Right hindlimb (tissue), 1 donor: ENCODE data around the gene POP4.

ENCODE experiments used
- DNase-seq: peaks from one replicate; pipeline ENCODE4 v3.0.0-alpha.2; 2018

Gene POP4

GRCh38 chr19:29577649-29577963, 28.5 kb upstream of the POP4 start:
- no peak for DNase-seq

GRCh38 chr19:29578349-29578748, 27.7 kb upstream of the POP4 start:
- no peak for DNase-seq

DNA sequence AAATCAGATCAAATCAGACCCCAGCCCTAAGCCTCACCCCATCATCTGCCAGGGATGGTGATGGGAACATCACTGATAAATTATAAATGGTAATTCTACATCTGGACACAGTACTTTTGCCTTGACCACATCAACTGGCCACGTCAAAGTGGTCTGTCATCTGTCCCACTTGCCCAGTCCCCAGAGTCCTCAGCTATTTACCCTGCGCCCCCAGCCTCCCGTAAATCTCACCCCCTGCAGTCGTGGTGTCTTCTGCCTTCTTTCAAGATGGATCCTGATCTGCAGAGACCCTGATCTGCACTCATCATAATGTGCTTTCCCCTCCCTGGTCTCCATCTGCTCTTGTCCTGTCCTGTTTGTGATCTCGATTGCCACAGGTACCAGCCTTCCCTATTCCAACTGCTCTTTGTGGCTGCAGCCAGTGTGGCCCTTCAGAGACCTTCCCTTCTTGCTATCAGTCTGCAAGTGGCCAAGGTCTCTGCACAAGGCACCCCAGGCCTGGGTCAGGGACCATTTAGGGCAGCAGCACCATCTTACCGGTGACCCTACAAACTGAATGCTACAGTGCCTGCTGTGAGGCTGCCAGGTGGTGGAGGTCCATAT, 26.7 kb upstream of the POP4 start:
- DNase-seq, result no peak

DNA sequence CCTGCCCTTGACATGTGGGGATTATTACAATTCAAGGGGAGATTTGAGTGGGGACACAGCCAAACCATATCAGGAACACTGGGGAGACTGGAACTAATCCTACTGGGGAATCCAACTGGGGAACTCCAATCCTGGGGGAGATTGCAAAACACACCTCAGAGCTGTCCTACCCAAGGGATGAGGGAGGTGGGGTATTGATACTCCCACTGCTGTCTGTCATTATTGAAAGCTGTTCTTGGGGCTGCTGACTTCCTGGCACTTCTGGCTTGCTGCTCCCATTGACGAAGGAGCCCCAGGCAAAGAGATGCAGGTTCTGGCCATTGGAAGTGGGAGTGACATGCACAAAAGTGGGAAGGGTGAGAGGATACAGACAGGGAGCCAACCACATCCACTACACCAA, 24.7 kb upstream of the POP4 start:
- DNase-seq, result no peak

- DNase-seq, result no peak
These were observed 22.7 kb upstream of the POP4 start for GRCh38 chr19:29583196-29583999.

DNA sequence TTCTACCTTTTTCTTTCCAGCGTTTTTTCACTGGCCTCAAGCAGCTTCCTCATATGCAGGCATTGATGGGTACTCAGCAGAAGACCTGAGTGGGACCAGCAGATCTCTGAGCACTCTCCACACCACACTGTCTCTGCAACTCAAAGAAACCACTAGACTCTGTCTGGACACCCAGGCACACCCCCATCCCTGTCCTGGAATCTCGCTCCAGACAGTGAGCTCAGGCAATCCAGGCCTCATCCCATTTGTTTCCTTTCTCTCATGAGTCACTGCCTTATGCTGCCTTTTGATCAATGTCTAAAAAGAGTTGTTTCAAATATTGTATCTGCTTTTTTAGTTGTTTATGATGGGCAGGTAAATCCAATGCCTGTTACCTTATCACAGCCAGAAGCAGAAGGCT, 19.7 kb upstream of the POP4 start:
- DNase-seq, result no peak

DNA sequence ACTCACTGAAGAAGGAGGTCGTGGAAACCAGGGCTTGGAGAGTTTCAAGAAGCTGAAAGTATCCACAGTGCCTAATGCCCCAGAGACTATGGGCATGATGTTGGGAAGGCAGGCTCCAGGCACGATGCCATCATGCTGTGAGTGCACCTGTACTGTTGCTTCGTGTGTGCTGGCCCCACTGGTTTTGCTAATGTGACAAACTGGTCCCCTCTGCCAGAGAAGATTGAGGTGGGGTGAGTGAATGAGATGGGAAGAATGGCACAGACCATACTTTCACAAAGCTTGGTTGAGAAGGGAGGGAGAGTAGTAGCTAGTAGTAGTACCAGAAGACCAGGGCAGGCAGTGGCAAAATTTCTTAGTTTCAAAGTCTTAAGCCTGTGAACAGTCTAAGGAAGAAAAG, 19.0 kb upstream of the POP4 start:
- DNase-seq, result no peak

DNA sequence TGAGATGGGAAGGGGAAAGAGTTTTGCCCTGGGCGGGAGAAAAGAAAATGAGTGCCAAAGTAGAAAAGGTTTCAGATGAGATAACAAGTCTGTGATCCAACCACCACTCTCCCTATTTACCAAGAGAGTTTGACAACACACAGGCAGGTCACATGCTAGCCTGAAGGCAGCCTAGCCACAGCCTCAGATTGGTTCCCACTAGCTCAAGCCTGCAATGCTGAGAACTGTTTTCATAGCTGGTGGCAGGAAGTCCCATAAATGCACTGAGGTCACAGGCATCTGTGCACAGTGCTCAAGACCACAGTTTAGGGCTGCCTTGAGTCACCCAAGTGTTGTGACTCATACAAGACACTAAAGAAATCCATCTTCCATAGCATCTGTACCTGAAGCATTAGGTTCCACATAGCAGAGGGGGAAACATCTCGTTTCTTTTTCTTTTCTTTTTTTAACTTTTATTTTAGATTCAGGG, 18.5 kb upstream of the POP4 start:
- DNase-seq, result no peak

DNA sequence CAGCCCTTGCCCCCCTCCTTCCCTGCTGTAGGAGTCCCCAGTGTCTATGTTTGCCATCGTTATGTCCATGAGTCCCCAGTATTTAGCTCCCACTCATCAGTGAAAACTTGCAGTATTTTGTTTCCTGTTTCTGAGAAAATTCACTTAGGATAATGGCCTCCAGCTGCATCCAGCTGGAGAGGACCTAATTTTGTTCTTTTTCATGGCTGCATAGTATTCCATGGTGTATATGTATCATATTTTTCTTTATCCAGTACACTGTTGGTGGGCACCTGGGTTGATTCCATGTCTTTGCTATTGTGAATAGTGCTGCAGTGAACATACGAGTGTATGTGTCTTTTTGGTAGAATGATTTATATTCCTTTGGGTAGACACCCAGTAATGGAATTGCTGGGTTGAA, 18.0 kb upstream of the POP4 start:
- DNase-seq, result no peak

DNA sequence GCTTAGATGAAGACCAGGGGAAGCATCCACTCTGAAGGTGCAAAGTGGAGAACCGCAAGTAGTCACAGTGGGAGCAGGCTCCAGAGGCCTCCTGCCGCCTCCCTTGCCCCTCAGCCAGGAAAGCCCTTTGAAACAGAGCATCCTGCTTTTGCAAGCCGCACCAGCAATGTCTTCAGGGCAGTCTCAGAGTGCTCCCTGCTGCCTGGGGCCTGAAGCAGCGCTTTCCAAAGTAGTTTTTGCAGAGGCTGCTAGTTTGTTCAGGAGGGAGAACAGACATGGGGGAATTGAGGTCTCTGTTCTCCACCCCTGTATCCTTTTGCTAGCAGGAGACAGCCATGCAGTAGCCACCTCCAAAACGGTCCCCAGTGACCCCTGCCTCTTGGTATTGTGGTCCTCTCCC, 15.8 kb upstream of the POP4 start:
- DNase-seq, result no peak

- DNase-seq, result no peak
These were observed 14.4 kb upstream of the POP4 start for GRCh38 chr19:29591670-29592069.

- no peak for DNase-seq
These were observed 12.2 kb upstream of the POP4 start for GRCh38 chr19:29593869-29594268.

DNA sequence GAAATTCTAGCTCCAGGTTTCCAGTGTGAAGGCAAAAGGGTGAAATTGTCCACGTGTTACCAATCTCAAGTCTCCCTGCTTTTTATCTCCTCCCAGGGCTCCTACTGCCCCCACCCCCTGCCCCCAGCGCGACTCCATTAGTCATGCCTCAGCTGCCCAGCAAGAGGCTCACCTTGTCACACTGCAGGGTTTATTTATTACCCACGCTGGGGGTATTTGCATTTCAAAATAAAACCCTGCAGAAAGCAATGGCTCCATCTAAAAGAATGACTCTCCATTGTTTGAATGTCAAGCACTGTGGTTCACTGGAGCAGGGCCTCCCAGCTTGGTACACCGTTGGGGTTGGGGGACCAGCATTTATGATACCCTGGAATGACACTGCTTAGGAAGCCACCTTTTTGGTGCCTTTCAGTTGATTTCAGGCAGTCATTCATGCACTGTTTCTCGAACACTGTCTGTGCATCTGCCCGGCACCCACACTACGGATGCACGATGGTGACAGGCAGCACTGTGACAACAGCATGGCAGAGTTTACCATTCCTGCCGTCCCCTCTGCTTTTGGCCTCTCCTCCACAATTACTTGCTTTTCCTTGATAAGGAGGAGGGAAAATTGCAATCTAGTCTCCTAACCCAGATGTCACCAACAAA, 9.9 kb upstream of the POP4 start:
- no peak for DNase-seq

DNA sequence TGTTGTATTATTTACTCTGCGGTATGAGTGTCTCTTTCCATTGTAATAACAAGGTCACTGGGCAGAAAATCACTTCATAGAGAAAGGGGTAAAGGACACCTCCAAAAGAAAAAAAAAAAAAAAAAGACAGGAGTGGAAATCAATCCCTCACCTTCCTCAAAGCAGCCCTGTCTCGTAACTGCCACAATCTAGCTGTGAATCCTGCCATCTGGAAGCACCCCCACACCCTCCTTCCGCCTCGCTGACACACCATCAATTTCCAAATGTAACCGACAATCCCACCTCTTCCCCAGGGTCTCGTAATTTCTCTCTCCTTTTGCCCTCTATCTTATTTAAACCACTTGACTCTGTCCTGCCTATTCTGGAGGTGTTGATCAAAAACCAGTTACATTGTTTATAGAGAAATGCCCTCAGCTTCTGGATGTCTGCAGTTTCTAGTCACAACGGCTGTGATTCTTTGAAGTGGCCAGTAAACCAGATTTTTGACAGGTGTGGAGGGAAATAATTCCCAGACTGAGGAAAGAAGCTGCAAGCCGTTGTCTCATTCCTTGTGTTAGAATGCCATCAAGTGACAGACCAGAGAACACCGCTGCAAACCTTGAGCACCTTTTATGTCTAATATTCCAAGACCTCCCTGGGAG, 9.1 kb upstream of the POP4 start:
- DNase-seq, result no peak

DNA sequence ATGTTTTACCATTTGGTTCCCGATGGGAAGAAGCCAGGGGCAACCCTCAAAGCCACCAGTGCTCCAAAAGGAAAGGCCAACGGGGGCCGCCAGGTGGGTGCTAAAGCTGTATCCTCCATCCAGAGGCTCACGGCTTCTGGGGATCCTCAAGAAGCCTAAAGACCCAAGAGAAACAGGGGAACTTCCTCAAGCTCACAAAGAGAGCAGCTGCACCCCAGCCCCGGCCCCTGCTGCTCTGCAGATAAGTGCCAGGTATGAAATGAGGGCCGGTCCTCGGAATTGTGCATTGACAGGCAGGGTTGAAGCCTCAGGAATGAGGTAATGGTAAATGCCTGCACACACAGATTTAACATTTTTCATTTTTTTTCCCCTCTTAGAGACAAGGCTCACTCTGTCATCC, 8.0 kb upstream of the POP4 start:
- no peak for DNase-seq

- no peak for DNase-seq
These were observed 7.6 kb upstream of the POP4 start for GRCh38 chr19:29598496-29598895.

GRCh38 chr19:29603308-29603707, 2.8 kb upstream of the POP4 start:
- DNase-seq, result no peak

DNA sequence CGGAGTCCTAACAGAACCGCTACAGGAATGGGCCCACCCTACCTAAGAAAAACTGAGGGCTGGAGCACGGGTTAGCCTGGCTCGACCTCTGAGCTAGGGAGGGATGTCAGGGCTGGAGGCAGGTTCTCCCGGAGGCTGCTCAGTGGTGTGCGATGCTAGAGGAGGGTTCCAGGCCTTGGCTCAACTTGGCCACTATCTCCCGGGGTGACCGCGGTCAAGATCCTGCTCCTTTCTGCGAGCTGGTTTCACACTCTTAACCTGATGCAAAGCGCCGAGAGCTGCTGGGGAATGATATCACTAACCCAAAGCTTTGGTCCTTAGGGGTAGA, 301 bp downstream of the POP4 start:
- no peak for DNase-seq

GRCh38 chr19:29609636-29610035, 3.6 kb downstream of the POP4 start:
- no peak for DNase-seq

GRCh38 chr19:29610213-29610573, 4.1 kb downstream of the POP4 start:
- no peak for DNase-seq

DNA sequence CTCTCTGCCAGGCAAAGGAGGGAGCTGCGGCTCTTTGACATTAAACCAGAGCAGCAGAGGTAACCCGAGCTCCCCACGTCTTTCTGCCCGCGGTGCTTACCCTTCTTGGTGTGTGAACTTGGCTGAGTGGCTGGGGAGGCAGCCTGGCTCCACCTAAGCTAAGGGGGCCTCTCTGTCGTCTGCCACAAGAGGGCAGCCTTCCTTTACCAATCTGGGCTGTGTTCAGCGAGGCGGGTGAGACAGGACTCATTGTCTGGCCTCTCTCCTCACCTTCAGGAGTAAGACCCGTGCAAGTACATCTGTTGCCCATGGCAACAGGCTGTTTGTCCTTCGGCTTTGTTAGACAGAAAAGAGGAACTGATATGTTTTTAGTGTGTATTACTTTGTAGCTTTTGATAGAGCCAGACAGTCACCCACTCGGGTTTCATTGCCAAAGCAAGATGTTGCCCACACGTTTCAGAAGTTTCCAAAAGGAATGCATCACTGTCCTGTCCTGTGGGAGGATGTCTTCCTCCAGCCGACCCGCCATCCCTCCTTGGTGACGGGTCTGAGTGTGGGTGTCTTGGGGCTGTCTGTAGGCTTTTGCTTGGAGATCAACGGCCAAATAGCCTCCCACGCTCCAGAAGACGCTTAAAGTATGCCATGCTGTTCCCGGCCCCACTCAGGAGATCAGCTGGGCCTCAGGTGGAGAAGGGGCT, 4.6 kb downstream of the POP4 start:
- DNase-seq, result peak; percentile 83

GRCh38 chr19:29612121-29612520, 6.0 kb downstream of the POP4 start:
- DNase-seq, result no peak

DNA sequence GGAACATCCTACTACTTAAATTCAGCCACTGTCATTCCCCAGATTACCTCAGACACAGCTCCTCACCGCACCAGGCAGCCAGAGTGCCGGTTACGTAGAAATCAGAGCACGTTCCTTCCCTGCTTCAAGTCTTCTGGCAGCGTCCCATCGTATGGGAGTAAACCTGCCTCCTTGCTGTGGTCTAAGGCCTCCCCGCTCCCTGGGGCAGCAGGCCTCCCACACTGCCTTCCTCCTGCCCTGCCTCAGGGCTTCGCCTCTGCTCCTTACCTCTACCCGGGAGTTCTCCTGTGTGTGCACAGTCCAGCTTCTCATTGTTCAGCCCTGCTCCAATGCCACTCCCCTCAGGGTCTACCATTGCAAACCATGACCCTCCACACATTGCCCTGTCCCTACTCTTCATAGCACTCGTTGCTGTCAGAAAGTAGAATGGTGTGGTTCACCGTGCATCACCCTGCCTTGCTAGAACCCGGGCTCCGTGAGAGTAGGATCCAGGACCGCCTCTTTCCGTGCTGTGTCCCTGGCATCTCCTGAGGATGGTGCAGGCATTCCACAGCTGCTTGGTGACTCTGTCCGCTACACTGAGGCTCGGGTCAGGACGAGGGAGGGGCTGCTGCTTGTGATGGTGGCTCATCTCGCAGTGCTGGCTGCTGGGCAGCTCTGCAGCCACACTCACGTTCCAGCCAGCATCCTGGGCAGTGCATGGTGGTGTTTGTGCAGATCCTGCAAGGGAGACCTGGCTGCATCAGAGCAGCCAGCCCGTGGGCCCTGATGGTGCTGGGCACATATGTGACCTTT, 6.9 kb downstream of the POP4 start:
- DNase-seq, result no peak
